Stimulated activated CD4-positive, alpha-beta T cell treated with anti-CD3 and anti-CD28 coated beads, Interleukin-2, amount 100 ng/mL, for 24 hours (primary cell): ENCODE measurements around the gene AK2.
A peak's percentile ranks its signal among the peaks of the same experiment; 100 is the strongest.
"Not testable (repeated sequence)": the region's sequence is repeated elsewhere in the genome, so short reads cannot be mapped to it uniquely, and the experiment has no call there.

Source experiments
- DNase-seq, 2 donors: peaks; one replicate each; pipeline ENCODE4 v3.0.0-alpha.2; 2020

Gene AK2

GRCh38 chr1:32997381-32997891 is 39.2 kb downstream of the AK2 start:
- DNase-seq: no peak

GRCh38 chr1:32993324-32993636 is 43.4 kb downstream of the AK2 start:
- DNase-seq: not testable (repeated sequence)

- DNase-seq: peak; percentile 61 to 69
These were observed 44.0 kb downstream of the AK2 start for GRCh38 chr1:32992489-32993323.

GRCh38 chr1:32991819-32992488 is 44.7 kb downstream of the AK2 start:
- no peak for DNase-seq

- DNase-seq: no peak
These were observed 45.3 kb downstream of the AK2 start for GRCh38 chr1:32991386-32991785.

GRCh38 chr1:32990887-32991286 is 45.8 kb downstream of the AK2 start:
- DNase-seq: no peak

GRCh38 chr1:32989160-32990050 is 47.3 kb downstream of the AK2 start:
- peak; percentile 40 to 54 for DNase-seq

GRCh38 chr1:32988665-32989064 is 48.0 kb downstream of the AK2 start:
- DNase-seq: no peak

- no peak for DNase-seq
These were observed 51.5 kb downstream of the AK2 start for GRCh38 chr1:32985226-32985625.

- peak in 1 of 2 donors; percentile 26 for DNase-seq
These were observed 52.1 kb downstream of the AK2 start for GRCh38 chr1:32984455-32985171.

GRCh38 chr1:32984090-32984454 is 52.6 kb downstream of the AK2 start:
- DNase-seq: no peak

GRCh38 chr1:32983020-32983419 is 53.7 kb downstream of the AK2 start:
- no peak for DNase-seq

- peak; percentile 62 to 71 for DNase-seq
These were observed 55.4 kb downstream of the AK2 start for GRCh38 chr1:32981003-32981901.

GRCh38 chr1:32980080-32980479 is 56.6 kb downstream of the AK2 start:
- no peak for DNase-seq

- no peak for DNase-seq
These were observed 57.8 kb downstream of the AK2 start for GRCh38 chr1:32978854-32979253.

- DNase-seq: no peak
These were observed 59.1 kb downstream of the AK2 start for GRCh38 chr1:32977546-32978087.

GRCh38 chr1:32975055-32975454 is 61.6 kb downstream of the AK2 start:
- DNase-seq: not testable (repeated sequence)

- not testable (repeated sequence) for DNase-seq
These were observed 63.2 kb downstream of the AK2 start for GRCh38 chr1:32973458-32973857.

- DNase-seq: no peak
These were observed 63.8 kb downstream of the AK2 start for GRCh38 chr1:32972814-32973428.

- DNase-seq: no peak
These were observed 65.1 kb downstream of the AK2 start for GRCh38 chr1:32971576-32971975.

GRCh38 chr1:32971156-32971555 is 65.5 kb downstream of the AK2 start:
- DNase-seq: no peak
